Neural cell (in vitro differentiated cells): ENCODE data around the gene BLVRA. TPM values are rescaled to one million over a fixed set of nuclear protein-coding genes. Genes with fewer than 3 reads are reported as not detected.

ENCODE experiments used
- H2AFZ ChIP-seq: fragments of 200-600, 300-800 bp; sonication (generic), shearing (Covaris generic); 2 replicates; pipeline ENCODE4 v1.6.0; 2014; ENCODE audit warnings: low read depth, mild to moderate bottlenecking, antibody characterized with exemption, low read length, moderate library complexity
- H3F3A ChIP-seq: fragments of 200-600 bp; shearing (Covaris generic); 2 replicates; pipeline ENCODE4 v1.6.1; 2016; ENCODE audit warnings: mild to moderate bottlenecking, moderate library complexity, mixed read lengths, antibody characterized with exemption, low read length; ENCODE audit not compliant: insufficient read depth, poor library complexity, severe bottlenecking
- H3K27ac ChIP-seq: fragments of 200-600, 300-800 bp; sonication (generic), shearing (Covaris generic); 2 replicates; pipeline ENCODE4 v1.5.1; 2014; ENCODE audit warnings: mild to moderate bottlenecking, low read length, moderate library complexity
- H3K27me3 ChIP-seq: fragments of 300-800, 200-600 bp; sonication (generic), shearing (Covaris generic); 2 replicates; pipeline ENCODE4 v1.6.0; 2014; ENCODE audit warnings: mild to moderate bottlenecking, low read depth, low read length, moderate library complexity; ENCODE audit not compliant: insufficient read depth
- H3K36me3 ChIP-seq: fragments of 300-800, 200-600 bp; sonication (generic), shearing (Covaris generic); 2 replicates; pipeline ENCODE4 v1.5.1; 2014; ENCODE audit warnings: mild to moderate bottlenecking, antibody characterized with exemption, low read length, moderate library complexity; ENCODE audit not compliant: insufficient read depth
- H3K4me2 ChIP-seq: fragments of 300-800, 200-600 bp; sonication (generic), shearing (Covaris generic); 2 replicates; pipeline ENCODE4 v1.6.0; 2014; ENCODE audit warnings: mild to moderate bottlenecking, low read length
- H3K4me3 ChIP-seq: fragments of 300-800, 200-600 bp; sonication (generic), shearing (Covaris generic); 2 replicates; pipeline ENCODE4 v1.5.1; 2014; ENCODE audit warnings: mild to moderate bottlenecking, low read length, moderate library complexity
- H3K79me2 ChIP-seq: fragments of 200-600 bp; shearing (Covaris generic); replicated peaks from 2 replicates; pipeline ENCODE4 v1.6.0; 2014; ENCODE audit warnings: mild to moderate bottlenecking, low read length, moderate library complexity; ENCODE audit not compliant: insufficient read depth
- H3K9ac ChIP-seq: fragments of 300-800, 200-600 bp; sonication (generic), shearing (Covaris generic); 2 replicates; pipeline ENCODE4 v1.6.1; 2016; ENCODE audit warnings: mild to moderate bottlenecking, low read length, mixed read lengths
- H3K9me2 ChIP-seq: fragments of 200-600 bp; shearing (Covaris generic); 2 replicates; pipeline ENCODE4 v1.6.1; 2016; ENCODE audit warnings: mild to moderate bottlenecking, low read length, mixed read lengths; ENCODE audit not compliant: insufficient read depth
- H3K9me3 ChIP-seq: fragments of 200-600, 300-800 bp; sonication (generic), shearing (Covaris generic); 2 replicates; pipeline ENCODE4 v1.6.1; 2016; ENCODE audit warnings: mild to moderate bottlenecking, mixed run types, low read length, moderate library complexity, mixed read lengths
- H4K20me1 ChIP-seq: fragments of 200-600 bp; shearing (Covaris generic); 2 replicates; pipeline ENCODE4 v1.6.1; 2016; ENCODE audit warnings: mild to moderate bottlenecking, mixed run types; ENCODE audit not compliant: insufficient read depth
- CTCF ChIP-seq: fragments of 450-650 bp; IDR thresholded peaks from 2 replicates; pipeline ENCODE4 v1.5.1; 2014; ENCODE audit warnings: antibody characterized with exemption, mild to moderate bottlenecking, moderate library complexity; ENCODE audit not compliant: poor library complexity, severe bottlenecking
- EP300 ChIP-seq: fragments of 450-650 bp; conservative IDR thresholded peaks from 2 replicates; pipeline ENCODE4 v1.6.1; 2014; ENCODE audit warnings: antibody characterized with exemption, mild to moderate bottlenecking, moderate library complexity; ENCODE audit not compliant: poor library complexity, severe bottlenecking
- EZH2 ChIP-seq: fragments of 200-600, 300-800 bp; shearing (Covaris generic), sonication (generic); IDR thresholded peaks from 2 replicates; pipeline ENCODE4 v1.6.1; 2014; ENCODE audit warnings: antibody characterized with exemption, low read length, borderline replicate concordance, mild to moderate bottlenecking; ENCODE audit not compliant: insufficient read depth, poor library complexity, severe bottlenecking
- MXI1 ChIP-seq: fragments of 450-650 bp; conservative IDR thresholded peaks from 2 replicates; pipeline ENCODE4 v1.6.1; 2014; ENCODE audit warnings: antibody characterized with exemption, mild to moderate bottlenecking; ENCODE audit not compliant: poor library complexity, severe bottlenecking
- POLR2AphosphoS5 ChIP-seq: IDR thresholded peaks from 2 replicates; pipeline ENCODE4 v1.6.1; 2012
- RAD21 ChIP-seq: fragments of 450-650 bp; conservative IDR thresholded peaks from 2 replicates; pipeline ENCODE4 v1.6.1; 2014; ENCODE audit warnings: antibody characterized with exemption, mild to moderate bottlenecking, moderate library complexity
- REST ChIP-seq: IDR thresholded peaks from 2 replicates; pipeline ENCODE4 v1.6.1; 2012; ENCODE audit warnings: borderline replicate concordance
- SMC3 ChIP-seq: fragments of 450-650 bp; conservative IDR thresholded peaks from 2 replicates; pipeline ENCODE4 v1.6.1; 2014; ENCODE audit warnings: antibody characterized with exemption, mild to moderate bottlenecking, moderate library complexity; ENCODE audit not compliant: poor library complexity
- TAF1 ChIP-seq: IDR thresholded peaks from 2 replicates; pipeline ENCODE4 v1.6.1; 2012; ENCODE audit warnings: low read depth
- polyA plus RNA-seq: library from polyadenylated mRNA; depleted of rRNA; stranded (reverse); fragments of >200 nt; gene quantifications from 2 replicates; pipeline ENCODE4 v1.2.3, GENCODE V29; 2014

BLVRA gene
- polyA plus RNA-seq, 1 donor from 2014 or later = 12.4 TPM

- no peak overlapping the region for H3K4me3 ChIP-seq
- H3F3A ChIP-seq = no peaks in the 10 kb centered on the region
- H3K79me2 ChIP-seq = no peaks in the 10 kb centered on the region
- H3K9ac ChIP-seq = no peak overlapping the region
- H3K27me3 ChIP-seq = no peaks in the 10 kb centered on the region
- no peaks in the 10 kb centered on the region for H3K9me2 ChIP-seq
- no peaks in the 10 kb centered on the region for H3K36me3 ChIP-seq
- TF ChIP-seq POLR2AphosphoS5 (no peak), REST (no peak), SMC3 (no peak), RAD21 (no peak), TAF1 (no peak), EP300 (no peak), EZH2 (no peak)
- H3K4me2 ChIP-seq = no peak overlapping the region
- H4K20me1 ChIP-seq = no peaks in the 10 kb centered on the region
- no peak overlapping the region for H2AFZ ChIP-seq
- no peaks in the 10 kb centered on the region for H3K9me3 ChIP-seq
- no peak overlapping the region for H3K27ac ChIP-seq
These were observed 9.0 kb upstream of the BLVRA start for GRCh38 chr7:43749383-43749940.

DNA sequence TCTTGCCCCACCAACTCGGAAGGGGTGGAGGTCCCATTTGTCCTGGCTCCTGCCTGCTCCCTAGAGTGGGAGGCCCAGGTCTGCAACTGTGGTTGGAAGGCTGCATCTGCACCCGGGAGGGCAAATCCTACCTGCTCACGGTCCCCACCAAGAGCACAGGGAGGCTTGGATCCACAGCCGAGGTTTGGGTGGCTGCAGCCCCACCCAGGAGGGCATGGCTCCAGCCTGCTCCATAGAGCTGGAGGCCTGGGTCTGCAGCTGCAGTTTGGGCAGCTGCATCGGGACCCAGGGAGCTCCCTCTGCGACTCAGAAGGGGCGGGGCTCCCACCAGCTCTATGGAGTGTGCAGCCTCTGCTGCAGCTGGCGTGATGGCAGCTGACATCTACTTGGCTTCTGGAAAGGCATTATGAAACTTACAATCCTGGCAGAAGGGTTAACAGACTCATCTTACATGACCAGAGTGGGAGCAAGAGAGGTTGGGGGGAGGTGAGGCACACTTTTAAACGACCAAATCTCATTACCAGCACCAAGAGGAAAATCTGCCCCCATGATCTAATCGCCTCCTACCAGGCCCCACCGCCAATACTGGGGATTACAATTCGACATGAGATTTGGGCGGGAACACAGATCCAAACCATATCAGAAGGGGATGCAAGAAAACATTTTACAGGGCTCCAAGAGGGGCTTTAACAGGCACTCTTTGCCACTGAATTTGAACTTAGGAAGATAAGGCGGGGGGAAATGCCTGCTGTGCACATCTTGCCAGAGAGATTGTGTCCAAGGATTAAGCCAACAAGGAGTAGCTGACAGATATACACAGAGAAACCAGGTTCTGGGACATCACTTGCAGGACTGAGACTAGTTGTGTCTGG, 8.2 kb upstream of the BLVRA start:
- no peak overlapping the region for H3K4me3 ChIP-seq
- H3K9me3 ChIP-seq = no peaks in the 10 kb centered on the region
- no peaks in the 10 kb centered on the region for H3K79me2 ChIP-seq
- no peak overlapping the region for H2AFZ ChIP-seq
- H3K36me3 ChIP-seq = no peaks in the 10 kb centered on the region
- H3K9me2 ChIP-seq = no peaks in the 10 kb centered on the region
- no peaks in the 10 kb centered on the region for H3F3A ChIP-seq
- H3K4me2 ChIP-seq = no peak overlapping the region
- H4K20me1 ChIP-seq = no peaks in the 10 kb centered on the region
- H3K27ac ChIP-seq = no peak overlapping the region
- no peak overlapping the region for H3K9ac ChIP-seq
- TF ChIP-seq POLR2AphosphoS5 (no peak), CTCF (no peak), EZH2 (no peak), SMC3 (no peak), MXI1 (no peak), TAF1 (no peak), REST (no peak), RAD21 (no peak), EP300 (no peak)
- no peaks in the 10 kb centered on the region for H3K27me3 ChIP-seq
